MM.1S (cell line): Measurements from ENCODE around the gene ABCA3.

Experiments
- CTCF ChIP-seq: fragments of 300-600 bp; sonication (generic); IDR thresholded peaks from 2 replicates; pipeline ENCODE4 v1.5.1; 2016; ENCODE audit warnings: antibody characterized with exemption, low read length, mixed read lengths
- EZH2 ChIP-seq: fragments of 300-600 bp; sonication (generic); optimal IDR thresholded peaks from 2 replicates; pipeline ENCODE3; 2017; ENCODE audit warnings: low read depth, mild to moderate bottlenecking, antibody characterized with exemption, low read length, mixed read lengths

- TF ChIP-seq EZH2 (no peak), CTCF (no peak)
Measured at GRCh38 chr16:2299121-2299914, 41.2 kb downstream of the ABCA3 start.
